ENCODE data around the gene SNRPD1.
"Not testable (repeated sequence)": the region's sequence is repeated elsewhere in the genome, so short reads cannot be mapped to it uniquely, and the experiment has no call there.

Gene SNRPD1

GRCh38 chr18:21612125-21613039, at the start of gene SNRPD1:
Gene SNRPD1, plus strand, starts transcription at chr18:21612314. Its CDS starts 116 bp downstream, at chr18:21612430.
- H3K27me3 ChIP-seq, result no peaks in the 10 kb centered on the region
- intact Hi-C loops (cut with DNase I; ENCODE audit: low total_unique reads), result no loop called here
- peak; percentile 92 to 96 for TF ChIP-seq CTCF (IDR thresholded peaks at IDR 0.05)
- no peaks in the 10 kb centered on the region for H3K9me3 ChIP-seq
- H3K4me3 ChIP-seq, result peak within 1 kb of the TSS; percentile 64
- H3K36me3 ChIP-seq, result peaks cover 0 to 15% (median 0%) of the 10 kb centered on the region in 3 donors
- peak; percentile 80 to 93 for DNase-seq
- peak within 1 kb of the TSS; percentile 62 to 73 for H3K27ac ChIP-seq
- H3K4me1 ChIP-seq, result peaks cover 0 to 30% (median 12%) of the 10 kb centered on the region in 4 donors

- Histone ChIP-seq H3K27ac (peak overlapping the region in 1 of 2 donors; percentile 60), H3K27me3 (no peaks in the 10 kb centered on the region), H3K9me3 (no peaks in the 10 kb centered on the region), H3K36me3 (peaks cover 18 to 68% (median 52%) of the 10 kb centered on the region in 3 donors), H3K4me1 (peaks cover 0 to 33% (median 7%) of the 10 kb centered on the region in 4 donors), H3K4me3 (no peak overlapping the region)
- DNase-seq, result no peak
- intact Hi-C loops (cut with DNase I; ENCODE audit: low total_unique reads), result loop anchor here (5.0 kb wide), 1 partner anchor 1086 kb away; no protein-coding TSS in a partner anchor
- TF ChIP-seq CTCF (IDR thresholded peaks at IDR 0.05), result no peak
Measured at GRCh38 chr18:21571772-21572171, 40.3 kb upstream of the SNRPD1 start.

DNA sequence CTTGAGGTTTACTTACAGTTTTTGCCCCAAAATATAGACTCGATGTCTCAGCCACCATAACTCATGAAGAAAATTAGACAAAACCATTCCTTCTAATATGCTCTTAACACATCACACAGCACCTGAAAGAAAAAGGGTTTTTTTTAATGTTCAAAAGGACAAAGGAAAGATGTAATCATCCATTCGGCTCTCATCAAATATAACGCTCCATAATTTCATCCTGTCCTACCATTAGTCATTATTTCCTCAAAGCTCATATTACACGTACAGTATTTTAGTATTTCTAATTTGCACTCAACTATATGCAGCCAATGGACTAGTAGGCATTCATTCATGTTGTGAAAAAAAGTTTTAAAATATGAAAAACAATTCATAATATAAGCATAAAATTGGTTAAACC, 36.5 kb upstream of the SNRPD1 start:
- no peak for TF ChIP-seq CTCF (IDR thresholded peaks at IDR 0.05)
- Histone ChIP-seq H3K9me3 (no peaks in the 10 kb centered on the region), H3K4me3 (no peak overlapping the region), H3K27me3 (no peaks in the 10 kb centered on the region), H3K4me1 (peaks cover 0 to 33% (median 7%) of the 10 kb centered on the region in 4 donors), H3K27ac (no peak overlapping the region), H3K36me3 (peaks cover 5 to 51% (median 23%) of the 10 kb centered on the region in 3 donors)
- DNase-seq, result no peak
- intact Hi-C loops (cut with DNase I; ENCODE audit: low total_unique reads), result no loop called here

DNA sequence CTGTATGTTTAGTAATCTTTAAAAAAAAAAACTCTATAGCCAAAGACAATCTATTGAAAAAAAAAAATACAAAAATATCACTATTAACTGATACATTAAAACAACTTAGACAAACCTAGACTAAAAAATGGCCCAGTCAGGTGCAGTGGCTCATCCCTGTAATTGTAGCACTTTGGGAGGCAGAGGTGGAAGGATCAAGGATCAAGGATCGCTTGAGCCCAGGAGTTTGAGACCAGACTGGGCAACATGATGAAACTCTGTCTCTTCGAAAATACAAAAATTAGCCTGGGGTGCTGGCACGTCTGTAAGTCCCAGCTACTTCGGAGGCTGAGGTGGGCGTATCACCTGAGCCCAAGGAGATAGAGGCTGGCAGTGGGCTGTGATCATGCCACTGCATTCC, 27.7 kb upstream of the SNRPD1 start:
- Histone ChIP-seq H3K4me1 (no peaks in the 10 kb centered on the region), H3K36me3 (peaks cover 7 to 29% (median 9%) of the 10 kb centered on the region in 3 donors), H3K4me3 (no peak overlapping the region), H3K9me3 (no peaks in the 10 kb centered on the region), H3K27ac (no peak overlapping the region), H3K27me3 (no peaks in the 10 kb centered on the region)
- intact Hi-C loops (cut with DNase I; ENCODE audit: low total_unique reads), result no loop called here
- TF ChIP-seq CTCF (IDR thresholded peaks at IDR 0.05), result no peak
- DNase-seq, result no peak

- H3K36me3 ChIP-seq; intact Hi-C loops (cut with DNase I; ENCODE audit: low total_unique reads); H3K27me3 ChIP-seq; DNase-seq; H3K9me3 ChIP-seq; H3K4me3 ChIP-seq; H3K27ac ChIP-seq: not testable (repeated sequence)
- H3K4me1 ChIP-seq, result peaks cover 0 to 12% (median 0%) of the 10 kb centered on the region in 4 donors
Measured at GRCh38 chr18:21592361-21592760, 19.8 kb upstream of the SNRPD1 start.

Data from tibial artery (tissue), 4 donors.